A549 (cell line): ENCODE data around the gene GREB1. TPM values are rescaled to one million over a fixed set of nuclear protein-coding genes. Genes with fewer than 3 reads are reported as not detected.

ENCODE experiments used
- ATAC-seq, 2 experiments: fragments of 200-7000 bp in 1 of 2; fragments of >200 bp in 1 of 2; cut with Nextera tagmentation in 1 of 2; cut with Tn5 transposase in 1 of 2; 3 replicates each; pipeline versions ENCODE4 v1.8.0 to v1.9.1; 2018 to 2020; ENCODE audit warnings: mild to moderate bottlenecking in 1 of 2, moderate library complexity in 1 of 2
- CTCF ChIA-PET: fragments of 300-600 bp; sonication (Branson Sonifier 250); formaldehyde crosslinking; extraction: SDS; loops from one replicate; lab custom pipeline; 2021; ENCODE audit warnings: antibody characterized with exemption, inconsistent platforms; lab: Yijun Ruan, JAX
- POLR2A ChIA-PET: fragments of 350-600 bp; formaldehyde crosslinking; extraction: SDS; loops from one replicate; lab custom pipeline; 2021; ENCODE audit warnings: antibody characterized with exemption, inconsistent platforms; lab: Yijun Ruan, JAX
- DNase-seq, 2 experiments: peaks; one replicate each; pipeline versions ENCODE4 v3.0.0 to v3.0.0-alpha.2; 2011 to 2016; ENCODE audit warnings: low read depth in 1 of 2, low spot score in 1 of 2
- FAIRE-seq: peaks from 2 replicates; lab custom pipeline; 2011; peaks lifted over from hg19 to GRCh38; lab: Jason Lieb, UNC
- H3K27ac ChIP-seq, 2 experiments: fragments of >200 bp; sonication (Bioruptor Twin); formaldehyde crosslinking; 3 replicates each; pipeline ENCODE4 v1.5.1; 2016 to 2017
- H3K4me1 ChIP-seq: fragments of >200 bp; sonication (Bioruptor Twin); formaldehyde crosslinking; 3 replicates; pipeline ENCODE4 v1.6.1; 2016
- H3K4me2 ChIP-seq: fragments of >200 bp; sonication (Bioruptor Twin); formaldehyde crosslinking; 3 replicates; pipeline ENCODE4 v1.6.1; 2016
- H3K4me3 ChIP-seq: fragments of >200 bp; sonication (Bioruptor Twin); formaldehyde crosslinking; 3 replicates; pipeline ENCODE4 v1.5.1; 2016
- H3K9me3 ChIP-seq: fragments of >200 bp; sonication (Bioruptor Twin); formaldehyde crosslinking; 3 replicates; pipeline ENCODE4 v1.6.1; 2016
- ATOH8 ChIP-seq: fragments of 250-450 bp; sonication (Bioruptor Pico); IDR thresholded peaks from 2 replicates; pipeline ENCODE4 v1.5.0; 2020; ENCODE audit warnings: low read depth, mild to moderate bottlenecking, moderate library complexity
- BCL3 ChIP-seq: fragments of >200 bp; sonication (Bioruptor Twin); formaldehyde crosslinking; IDR thresholded peaks from 3 replicates; pipeline ENCODE4 v1.6.1; 2016
- CBX2 ChIP-seq: fragments of 200-600 bp; sonication (generic); IDR thresholded peaks from 2 replicates; pipeline ENCODE4 v1.6.1; 2016; ENCODE audit warnings: low read depth, mild to moderate bottlenecking, borderline replicate concordance
- CBX8 ChIP-seq: fragments of 200-600 bp; sonication (generic); IDR thresholded peaks from 2 replicates; pipeline ENCODE4 v1.6.1; 2016
- CEBPB ChIP-seq, 2 experiments: fragments of >200 bp in 1 of 2; sonication (Bioruptor Twin) in 1 of 2; formaldehyde crosslinking in 1 of 2; IDR thresholded peaks; 2 replicates each; pipeline ENCODE4 v1.6.1; 2012 to 2016
- CHD4 ChIP-seq: fragments of 200-600 bp; sonication (generic); IDR thresholded peaks from 2 replicates; pipeline ENCODE4 v1.6.1; 2016; ENCODE audit warnings: antibody characterized with exemption, mild to moderate bottlenecking, borderline replicate concordance
- EHF ChIP-seq: fragments of 250-450 bp; sonication (Bioruptor Pico); IDR thresholded peaks from 2 replicates; pipeline ENCODE4 v1.5.0; 2020; ENCODE audit warnings: mild to moderate bottlenecking
- FOSB ChIP-seq: fragments of 250-450 bp; sonication (Bioruptor Pico); IDR thresholded peaks from 2 replicates; pipeline ENCODE4 v1.5.0; 2020; ENCODE audit warnings: mild to moderate bottlenecking, moderate library complexity
- HDAC2 ChIP-seq: fragments of 200-600 bp; sonication (generic); IDR thresholded peaks from 2 replicates; pipeline ENCODE4 v1.6.1; 2016
- HOXB5 ChIP-seq: fragments of 250-450 bp; sonication (Bioruptor Pico); IDR thresholded peaks from 2 replicates; pipeline ENCODE4 v1.5.0; 2020; ENCODE audit warnings: mild to moderate bottlenecking, moderate library complexity
- JUN ChIP-seq, 2 experiments: fragments of >200 bp; sonication (Bioruptor Twin); formaldehyde crosslinking; IDR thresholded peaks; 2 replicates in 1 of 2; 3 replicates in 1 of 2; pipeline ENCODE4 v1.6.1; 2016 to 2017
- NR3C1 ChIP-seq: fragments of >200 bp; sonication (Bioruptor Twin); formaldehyde crosslinking; IDR thresholded peaks from 3 replicates; pipeline ENCODE4 v1.6.1; 2017
- PBX3 ChIP-seq: IDR thresholded peaks from 2 replicates; pipeline ENCODE4 v1.6.1; 2012
- PHF8 ChIP-seq: fragments of 200-600 bp; sonication (generic); IDR thresholded peaks from 2 replicates; pipeline ENCODE4 v1.6.1; 2016; ENCODE audit warnings: low read depth, mild to moderate bottlenecking, antibody characterized with exemption, moderate library complexity, borderline replicate concordance
- RFX5 ChIP-seq: fragments of 450-650 bp; IDR thresholded peaks from 2 replicates; pipeline ENCODE4 v1.7.1; 2014; ENCODE audit warnings: antibody characterized with exemption, mild to moderate bottlenecking, moderate library complexity
- TFCP2L1 ChIP-seq: fragments of 250-450 bp; sonication (Bioruptor Pico); IDR thresholded peaks from 2 replicates; pipeline ENCODE4 v1.5.0; 2021; ENCODE audit warnings: mild to moderate bottlenecking
- WGBS: methylation state at CpG from one replicate; pipeline ENCODE4 v1.1.6; 2017; ENCODE audit errors: missing lambda C conversion rate; 5-methylcytosine and 5-hydroxymethylcytosine counted together
- polyA plus RNA-seq, 4 experiments: library from polyadenylated mRNA; depleted of rRNA in 3 of 4; stranded (reverse); fragments of >200 nt; fragmentation: RNase III in 1 of 4; extraction: RNeasy Plus Mini Kit Qiagen cat#74134 plus additional on column Dnase treatment in 1 of 4; gene quantifications; 2 replicates in 3 of 4; 3 replicates in 1 of 4; pipeline ENCODE4 v1.2.3, GENCODE V29; 2011 to 2017

GREB1 gene
- polyA plus RNA-seq, 2 of the 4 experiments (the other 2 are of a cell fraction) = 1.1 to 1.3 TPM

DNA sequence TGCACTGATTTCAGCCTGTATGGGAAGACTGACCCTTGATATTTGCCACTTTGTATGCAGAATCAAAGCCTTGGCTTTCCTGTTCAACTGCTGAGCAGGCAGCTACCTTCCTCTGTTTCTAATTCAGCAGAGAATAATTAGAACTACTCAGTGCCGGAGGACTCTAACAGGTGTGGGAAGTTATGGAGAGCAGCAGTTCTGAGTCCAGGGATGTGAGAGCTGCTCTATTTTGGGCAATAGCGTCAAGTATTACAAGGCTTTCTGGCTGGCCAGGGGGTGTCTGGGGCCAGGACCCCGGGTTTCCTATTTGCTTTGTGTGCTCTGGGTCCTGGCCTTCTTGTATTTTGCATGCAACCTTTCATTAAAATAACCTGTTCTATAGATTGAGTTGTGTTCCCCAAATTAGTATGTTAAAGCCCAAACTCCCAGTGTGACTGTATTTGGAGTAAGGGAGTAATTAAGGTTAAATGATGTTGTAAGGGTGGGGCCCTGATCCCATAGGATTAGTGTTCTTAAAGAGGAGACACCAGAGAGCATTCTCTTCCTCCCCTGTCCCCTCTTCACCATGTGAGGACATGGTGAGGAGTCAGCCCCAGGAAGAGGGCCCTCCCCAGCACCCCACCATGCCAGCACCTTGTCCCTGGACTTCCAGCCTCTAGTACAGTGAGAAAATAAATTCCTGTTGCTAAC is 141.7 kb downstream of the GREB1 start:
- Histone ChIP-seq H3K4me3 (no peak overlapping the region), H3K9me3 (no peaks in the 10 kb centered on the region), H3K4me2 (no peak overlapping the region), H3K4me1 (peaks cover 6% of the 10 kb centered on the region; the same call in 2 of the 3 replicates), H3K27ac (no peak overlapping the region)
- FAIRE-seq = no peak
- peak; percentile 14 to 23; a peak in 3 of 6 replicates for ATAC-seq
- TF ChIP-seq CEBPB (IDR thresholded peaks at IDR 0.05) = no peak
- no peak for TF ChIP-seq HOXB5
- TF ChIP-seq PBX3 = no peak
- TF ChIP-seq EHF (CRISPR knock-in tag) = no peak
- no peak for TF ChIP-seq CHD4
- TF ChIP-seq PHF8 = no peak
- 41% methylated on average over 3 of the region's 3 CpGs for WGBS
- no peak for DNase-seq
- ChIA-PET POLR2A (no interaction called here), CTCF (interaction anchor here (0.6 to 35.7 kb wide), 6 partner anchors 12 to 544 kb away, joined by 3 to 700 read pairs (median 6); no protein-coding TSS in a partner anchor)

DNA sequence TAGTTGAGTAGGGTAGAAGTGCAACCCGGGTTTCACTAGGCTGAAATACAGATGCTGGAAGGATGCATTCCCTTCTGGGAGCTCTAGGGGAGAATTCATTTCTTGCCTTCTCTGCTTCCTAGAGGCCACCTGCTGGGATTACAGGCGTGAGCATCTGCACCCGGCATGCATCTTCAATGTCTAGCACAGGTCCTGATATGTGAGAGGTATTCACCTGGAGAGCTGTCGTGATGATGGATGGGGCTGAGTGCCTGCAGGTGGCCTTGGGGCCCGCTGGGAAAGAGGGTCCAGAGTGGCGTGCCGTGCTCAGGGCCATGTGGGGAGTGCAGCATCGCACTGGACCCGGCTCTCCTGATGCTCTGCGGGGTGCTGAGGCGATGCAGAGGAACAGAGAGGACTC is 142.8 kb downstream of the GREB1 start:
- CTCF ChIA-PET = interaction anchor here (0.7 to 35.7 kb wide), 6 partner anchors 8 to 108 kb away, joined by 3 to 700 read pairs (median 4); no protein-coding TSS in a partner anchor
- peak; percentile 72 to 78 for ATAC-seq
- WGBS = 14% methylated on average over 11 of the region's 11 CpGs
- no peak for FAIRE-seq
- Histone ChIP-seq H3K4me2 (no peak overlapping the region), H3K27ac (no peak overlapping the region), H3K4me1 (peaks cover 7% of the 10 kb centered on the region; the same call in 2 of the 3 replicates), H3K4me3 (no peak overlapping the region), H3K9me3 (no peaks in the 10 kb centered on the region)
- DNase-seq = peak; percentile 25 to 32
- POLR2A ChIA-PET = no interaction called here
- no peak for TF ChIP-seq ATOH8 (CRISPR knock-in tag)
- no peak for TF ChIP-seq JUN (IDR thresholded peaks at IDR 0.05)
- no peak for TF ChIP-seq CBX8
- TF ChIP-seq FOSB = no peak
- TF ChIP-seq BCL3 = no peak
- TF ChIP-seq CBX2 = no peak
- no peak for TF ChIP-seq HDAC2
- TF ChIP-seq RFX5 = no peak
- no peak for TF ChIP-seq HOXB5
- TF ChIP-seq PBX3 = no peak
- no peak for TF ChIP-seq TFCP2L1 (CRISPR knock-in tag)
- no peak for TF ChIP-seq NR3C1
- no peak for TF ChIP-seq PHF8
